HCT116 (cell line): ENCODE results near the gene FSTL4. TPM values are rescaled to one million over a fixed set of nuclear protein-coding genes. Genes with fewer than 3 reads are reported as not detected.

ENCODE experiments used
- ATAC-seq: fragments of 200-7000 bp; cut with Tn5 transposase; 2 replicates; pipeline ENCODE4 v1.9.1; 2020; ENCODE audit warnings: mild to moderate bottlenecking, moderate library complexity
- BruUV-seq: library from RNA; stranded (reverse); fragments of 400-500 nt; replicated peaks from 2 replicates; lab custom pipeline; 2021; lab: Mats Ljungman, UMichigan
- CTCF ChIA-PET: fragments of 300-600 bp; sonication (Branson Sonifier 250); formaldehyde crosslinking; loops from one replicate; lab custom pipeline; 2021; ENCODE audit warnings: antibody characterized with exemption; lab: Charles Lee
- POLR2A ChIA-PET: fragments of 300-600, 350-600 bp; sonication (Branson Sonifier 250); formaldehyde crosslinking; loops from one replicate; lab custom pipeline; 2021; ENCODE audit warnings: antibody characterized with exemption; lab: Charles Lee
- RAD21 ChIA-PET, 2 experiments: fragments of 300-600 bp; sonication (Branson Sonifier 250); formaldehyde crosslinking; loops; one replicate each; lab custom pipeline; 2023; ENCODE audit warnings: low total read pairs in 2 of 2; ENCODE audit not compliant: uncharacterized antibody in 2 of 2, unreplicated experiment in 2 of 2, low non-redundant PET in 1 of 2; lab: Charles Lee
- DNase-seq: peaks from one replicate; pipeline ENCODE4 v3.0.0-alpha.2; 2010; ENCODE audit warnings: low read depth, low spot score
- H2AFZ ChIP-seq: fragments of 200-600 bp; shearing (Covaris generic), sonication (generic); 2 replicates; pipeline ENCODE4 v1.6.1; 2017; ENCODE audit warnings: low read depth, mixed run types, mixed read lengths, antibody characterized with exemption, low read length; ENCODE audit not compliant: poor library complexity, severe bottlenecking
- H3K27ac ChIP-seq: 2 replicates; pipeline ENCODE4 v1.5.1; 2012; ENCODE audit warnings: low read depth, low read length
- H3K27me3 ChIP-seq: fragments of 200-600 bp; sonication (generic); 2 replicates; pipeline ENCODE4 v1.6.1; 2016; ENCODE audit warnings: mixed run types, low read length, mixed read lengths; ENCODE audit not compliant: insufficient read depth
- H3K36me3 ChIP-seq, 2 experiments: fragments of 200-500 bp in 1 of 2; fragments of 200-600 bp in 1 of 2; sonication (Bioruptor generic) in 1 of 2; sonication (generic) in 1 of 2; 2 replicates each; pipeline versions ENCODE4 v1.5.1 to v1.6.1; 2014 to 2016; ENCODE audit warnings: low read length in 2 of 2, inconsistent platforms in 1 of 2, mixed read lengths in 1 of 2, mixed run types in 1 of 2; ENCODE audit not compliant: insufficient read depth in 2 of 2, control insufficient read depth in 1 of 2
- H3K4me1 ChIP-seq, 2 experiments: fragments of 200-600 bp in 1 of 2; sonication (generic) in 1 of 2; 2 replicates each; pipeline versions ENCODE4 v1.5.1 to v1.6.1; 2012 to 2017; ENCODE audit warnings: low read length in 2 of 2, inconsistent platforms in 1 of 2, mild to moderate bottlenecking in 1 of 2, mixed read lengths in 1 of 2, mixed run types in 1 of 2, moderate library complexity in 1 of 2; ENCODE audit not compliant: insufficient read depth in 2 of 2, control insufficient read depth in 1 of 2
- H3K4me2 ChIP-seq: fragments of 200-600 bp; sonication (generic); 2 replicates; pipeline ENCODE4 v1.6.1; 2017; ENCODE audit warnings: mixed run types, low read length, mixed read lengths
- H3K4me3 ChIP-seq, 2 experiments: fragments of 200-600 bp in 1 of 2; sonication (generic) in 1 of 2; replicated peaks in 1 of 2; 2 replicates each; pipeline ENCODE4 v1.5.1; 2011 to 2016; ENCODE audit warnings: low read length in 2 of 2, control low read depth in 1 of 2, low read depth in 1 of 2, mild to moderate bottlenecking in 1 of 2, mixed read lengths in 1 of 2, mixed run types in 1 of 2
- H3K79me2 ChIP-seq: fragments of 200-600 bp; sonication (generic); 2 replicates; pipeline ENCODE4 v1.6.1; 2017; ENCODE audit warnings: mild to moderate bottlenecking, mixed run types, low read length, moderate library complexity, mixed read lengths; ENCODE audit not compliant: insufficient read depth
- H3K9ac ChIP-seq: fragments of 200-600 bp; sonication (generic); 2 replicates; pipeline ENCODE4 v1.6.1; 2016; ENCODE audit warnings: low read length, mixed read lengths
- H3K9me2 ChIP-seq: fragments of 200-600 bp; sonication (generic), shearing (Covaris generic); 2 replicates; pipeline ENCODE4 v1.6.1; 2017; ENCODE audit warnings: mixed run types, mild to moderate bottlenecking, moderate library complexity; ENCODE audit not compliant: insufficient read depth
- H3K9me3 ChIP-seq, 2 experiments: fragments of 200-500 bp in 1 of 2; fragments of 200-600 bp in 1 of 2; sonication (Bioruptor generic) in 1 of 2; sonication (generic) in 1 of 2; 2 replicates each; pipeline ENCODE4 v1.6.1; 2014 to 2017; ENCODE audit warnings: low read length in 2 of 2, mixed read lengths in 2 of 2, inconsistent platforms in 1 of 2, low read depth in 1 of 2, mild to moderate bottlenecking in 1 of 2, mixed run types in 1 of 2, moderate library complexity in 1 of 2; ENCODE audit not compliant: control insufficient read depth in 1 of 2, insufficient read depth in 1 of 2
- H4K20me1 ChIP-seq: fragments of 200-600 bp; sonication (generic), shearing (Covaris generic); 2 replicates; pipeline ENCODE4 v1.6.1; 2017; ENCODE audit warnings: mixed run types, mild to moderate bottlenecking, moderate library complexity; ENCODE audit not compliant: insufficient read depth
- ATF3 ChIP-seq: IDR thresholded peaks from 2 replicates; pipeline ENCODE4 v1.6.1; 2012
- CTCF ChIP-seq, 3 experiments: fragments of 200-600 bp in 1 of 3; sonication (generic) in 1 of 3; IDR thresholded peaks in 2 of 3; conservative IDR thresholded peaks in 1 of 3; 2 replicates each; pipeline ENCODE4 v1.5.1; 2012 to 2017; ENCODE audit warnings: low read depth in 2 of 3, low read length in 2 of 3, antibody characterized with exemption in 1 of 3, borderline replicate concordance in 1 of 3, control low read depth in 1 of 3, mild to moderate bottlenecking in 1 of 3, mixed read lengths in 1 of 3, mixed run types in 1 of 3, moderate library complexity in 1 of 3; ENCODE audit not compliant: insufficient read depth in 1 of 3
- EZH2phosphoT487 ChIP-seq: fragments of 200-600 bp; IDR thresholded peaks from 2 replicates; pipeline ENCODE4 v1.6.1; 2018; ENCODE audit warnings: antibody characterized with exemption, borderline replicate concordance
- FOSL1 ChIP-seq: IDR thresholded peaks from 2 replicates; pipeline ENCODE4 v1.6.1; 2012; ENCODE audit warnings: low read depth
- MAX ChIP-seq: IDR thresholded peaks from 2 replicates; pipeline ENCODE4 v1.6.1; 2012
- SRF ChIP-seq: IDR thresholded peaks from 2 replicates; pipeline ENCODE4 v1.6.1; 2012; ENCODE audit warnings: low read depth
- intact Hi-C: fragments of 100-400 bp; cut with micrococcal nuclease; formaldehyde crosslinking; loops from 2 replicates; pipeline ENCODE4 v1.10.0; 2022
- total RNA-seq: library from RNA; stranded (reverse); gene quantifications from one replicate; pipeline ENCODE4 v1.2.1, GENCODE V29; 2021; ENCODE audit not compliant: unreplicated experiment

Gene FSTL4
- total RNA-seq, 1 experiment from 2014 or later: 0.37 TPM

GRCh38 chr5:133405275-133406034 lies 206.9 kb downstream of the FSTL4 start (continued):
- TF ChIP-seq ATF3 (no peak), EZH2phosphoT487 (no peak), MAX (no peak), FOSL1 (no peak)

GRCh38 chr5:133404724-133405123 lies 207.6 kb downstream of the FSTL4 start:
- no peaks in the 10 kb centered on the region for H3K27me3 ChIP-seq
- H3K4me1 ChIP-seq: peaks cover 8 to 11% of the 10 kb centered on the region in 2 experiments
- DNase-seq: no peak
- no peaks in the 10 kb centered on the region for H3K36me3 ChIP-seq
- ChIA-PET POLR2A (no interaction called here), RAD21 (no interaction called here), CTCF (interaction anchor here (1.1 kb wide), 2 partner anchors 17 to 19 kb away, joined by 4 to 6 read pairs; no protein-coding TSS in a partner anchor)
- H4K20me1 ChIP-seq: no peaks in the 10 kb centered on the region
- intact Hi-C loops: no loop called here
- no peak overlapping the region for H3K4me3 ChIP-seq
- H3K27ac ChIP-seq: no peak overlapping the region
- BruUV-seq: no TSS peak
- TF ChIP-seq SRF (no peak), CTCF (IDR thresholded peaks at IDR 0.05 in 2 of 3, conservative IDR thresholded peaks at IDR 0.05 in 1 of 3; ENCODE audit: borderline replicate concordance in 1 of 3, insufficient read depth in 1 of 3, low read depth in 2 of 3, low read length in 2 of 3) (peak in 2 of 3 experiments; percentile 41 to 42; a peak in 4 of 6 replicates)
- no peaks in the 10 kb centered on the region for H3K9me3 ChIP-seq
- ATAC-seq: peak; percentile 77
- no peak overlapping the region for H3K4me2 ChIP-seq
- no peak overlapping the region for H3K9ac ChIP-seq
- no peaks in the 10 kb centered on the region for H3K9me2 ChIP-seq
- no peaks in the 10 kb centered on the region for H3K79me2 ChIP-seq
- H2AFZ ChIP-seq: no peak overlapping the region
